ENCODE measurements around the gene FOXP1. TPM values are rescaled to one million over a fixed set of nuclear protein-coding genes. Genes with fewer than 3 reads are reported as not detected.

Gene FOXP1
- total RNA-seq, 1 donor = 55.7 TPM

DNA sequence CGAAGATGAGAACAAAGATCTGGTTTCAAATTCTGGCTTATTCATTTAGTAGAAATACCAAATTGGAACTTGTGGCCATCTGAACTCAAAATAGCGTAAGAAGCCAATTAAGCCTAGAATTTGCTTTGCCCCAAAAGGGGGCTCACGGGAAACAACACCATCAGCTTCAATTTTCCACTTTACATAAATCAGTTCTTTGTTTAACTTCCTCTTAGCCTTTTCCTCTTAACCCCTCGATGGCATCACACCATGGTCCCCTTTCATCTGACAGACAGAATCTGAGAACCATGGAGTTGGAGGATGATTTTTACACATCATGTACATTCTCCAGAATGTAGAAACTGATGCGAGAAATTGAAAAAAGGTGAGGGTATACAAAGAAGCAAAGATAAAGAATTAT lies 207.0 kb downstream of the FOXP1 start:
- DNase-seq (ENCODE audit: low read depth) = no peak
- H3K4me3 ChIP-seq (ENCODE audit: low read depth, low read length) = no peak overlapping the region
- no peak for TF ChIP-seq CTCF (IDR thresholded peaks at IDR 0.05; ENCODE audit: insufficient read depth, low read depth, low read length)

GRCh38 chr3:71374582-71374981 lies 208.9 kb downstream of the FOXP1 start:
- TF ChIP-seq CTCF (IDR thresholded peaks at IDR 0.05; ENCODE audit: insufficient read depth, low read depth, low read length) = no peak
- DNase-seq (ENCODE audit: low read depth) = no peak
- H3K4me3 ChIP-seq (ENCODE audit: low read depth, low read length) = no peak overlapping the region

DNA sequence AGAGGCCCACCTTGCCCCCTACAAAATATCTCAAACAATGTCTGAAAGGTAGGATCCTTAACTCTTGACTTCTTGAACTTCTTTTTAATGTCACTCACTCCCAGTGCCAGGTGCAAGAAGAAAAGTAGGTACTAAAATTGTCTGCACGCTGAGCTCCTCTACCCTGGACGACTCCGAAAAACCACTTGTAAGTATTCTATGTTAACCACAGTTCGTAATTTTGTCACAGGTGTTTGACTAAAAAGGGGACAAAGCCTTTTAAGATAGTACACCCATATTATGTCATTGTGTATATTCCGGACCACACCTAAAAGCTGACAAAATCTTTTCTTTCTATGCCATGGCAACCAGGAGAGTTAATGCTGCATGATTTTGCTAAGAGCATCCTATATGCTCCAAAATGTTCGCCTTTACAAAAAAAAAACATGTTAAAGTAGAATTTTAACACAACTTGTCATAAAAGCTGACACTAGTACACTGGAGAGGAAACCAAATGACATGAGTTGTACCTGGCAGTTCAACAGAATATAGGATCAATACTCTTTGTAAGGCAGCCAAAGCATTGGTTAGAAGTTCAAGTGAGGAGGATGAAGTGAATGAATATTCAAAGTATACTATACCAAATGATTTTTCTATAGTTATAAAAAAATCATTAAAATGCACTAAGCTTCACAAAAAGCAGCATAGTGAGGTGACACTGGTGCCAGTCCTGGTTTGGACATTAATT lies 210.5 kb downstream of the FOXP1 start:
- no peak overlapping the region for H3K4me3 ChIP-seq (ENCODE audit: low read depth, low read length)
- no peak for TF ChIP-seq CTCF (IDR thresholded peaks at IDR 0.05; ENCODE audit: insufficient read depth, low read depth, low read length)
- no peak for DNase-seq (ENCODE audit: low read depth)

DNA sequence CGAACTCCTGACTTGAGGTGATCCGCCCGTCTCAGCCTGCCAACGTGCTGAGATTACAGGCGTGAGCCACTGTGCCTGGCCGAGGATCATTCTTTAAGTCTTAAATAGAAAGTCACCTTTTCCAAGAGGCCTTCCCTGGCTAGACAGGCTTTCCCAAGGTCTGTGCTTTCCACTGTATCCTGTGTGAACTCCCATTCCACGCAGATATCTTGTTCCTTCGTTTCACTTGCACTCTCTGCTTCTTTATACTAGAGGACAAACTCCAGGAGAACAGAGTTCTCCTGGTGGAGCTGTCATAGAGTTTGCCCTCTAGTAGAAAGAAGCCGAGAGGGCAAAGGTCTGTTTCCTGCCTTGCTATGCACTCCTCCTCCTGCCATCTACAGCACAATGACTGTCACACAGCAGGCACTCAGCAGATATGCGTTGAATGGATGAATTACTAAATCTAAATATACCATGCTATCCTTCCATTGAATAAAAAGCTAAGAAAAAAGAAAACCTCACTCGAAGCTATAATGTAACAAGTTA lies 211.2 kb downstream of the FOXP1 start:
- TF ChIP-seq CTCF (IDR thresholded peaks at IDR 0.05; ENCODE audit: insufficient read depth, low read depth, low read length) = no peak
- no peak overlapping the region for H3K4me3 ChIP-seq (ENCODE audit: low read depth, low read length)
- no peak for DNase-seq (ENCODE audit: low read depth)

DNA sequence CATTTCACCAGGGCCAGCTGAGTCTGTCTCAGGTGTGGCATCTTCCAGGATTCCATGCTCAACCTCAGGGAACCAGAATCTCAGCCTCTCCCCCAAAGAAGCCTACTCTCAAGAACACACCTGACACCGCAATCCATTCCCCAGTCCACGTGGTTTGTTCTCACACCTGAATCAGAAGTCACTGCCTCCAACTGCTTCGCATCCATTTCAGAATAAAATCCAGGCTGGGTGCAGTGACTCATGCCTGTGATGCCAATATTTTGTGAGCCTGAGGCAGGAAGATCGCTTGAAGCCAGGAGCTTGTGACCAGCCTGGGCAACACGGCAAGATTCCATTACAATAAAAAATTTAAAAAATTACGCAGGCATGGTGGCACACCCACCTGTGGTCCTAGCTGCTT lies 212.2 kb downstream of the FOXP1 start:
- DNase-seq (ENCODE audit: low read depth) = no peak
- H3K4me3 ChIP-seq (ENCODE audit: low read depth, low read length) = no peak overlapping the region
- no peak for TF ChIP-seq CTCF (IDR thresholded peaks at IDR 0.05; ENCODE audit: insufficient read depth, low read depth, low read length)

DNA sequence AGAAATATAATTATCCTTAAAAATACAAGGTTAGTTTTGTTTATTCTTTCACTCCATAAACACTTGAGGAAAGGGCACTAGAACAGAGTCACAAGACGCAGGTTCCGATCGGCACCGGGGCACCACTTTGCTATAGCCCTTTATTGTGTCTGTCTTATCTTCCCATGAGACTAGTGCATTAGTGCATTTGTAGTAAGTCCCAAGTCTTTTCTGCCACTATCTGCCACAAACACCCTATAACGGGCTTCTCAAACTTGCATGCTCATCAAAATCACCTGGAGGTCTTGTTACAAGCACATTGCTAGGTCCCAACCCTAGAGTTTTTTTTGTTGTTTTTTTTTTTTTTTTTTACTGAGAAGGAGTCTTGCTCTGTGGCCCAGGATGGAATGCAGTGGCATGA lies 213.1 kb downstream of the FOXP1 start:
- TF ChIP-seq CTCF (IDR thresholded peaks at IDR 0.05; ENCODE audit: insufficient read depth, low read depth, low read length) = no peak
- no peak for DNase-seq (ENCODE audit: low read depth)
- H3K4me3 ChIP-seq (ENCODE audit: low read depth, low read length) = no peak overlapping the region
